ENCODE results near the gene SLC7A10. TPM values are rescaled to one million over a fixed set of nuclear protein-coding genes. Genes with fewer than 3 reads are reported as not detected.
"Not testable (repeated sequence)": the region's sequence is repeated elsewhere in the genome, so short reads cannot be mapped to it uniquely, and the experiment has no call there.

SLC7A10 gene
- total RNA-seq, 1 experiment from 2014 or later: not detected

GRCh38 chr19:33227242-33227650 lies 1.6 kb upstream of the SLC7A10 start:
- peak; percentile 17 for TF ChIP-seq CTCF (IDR thresholded peaks at IDR 0.05; ENCODE audit: unreplicated experiment)
- Mint-ChIP-seq H3K27ac (ENCODE audit: unreplicated experiment) (no peak overlapping the region), H3K36me3 (ENCODE audit: insufficient read depth, unreplicated experiment) (no peaks in the 10 kb centered on the region), H3K4me3 (ENCODE audit: low read depth, unreplicated experiment) (no peak overlapping the region), H3K4me1 (ENCODE audit: low read depth, unreplicated experiment) (no peaks in the 10 kb centered on the region), H3K27me3 (ENCODE audit: unreplicated experiment) (peaks cover 84% of the 10 kb centered on the region), H3K9me3 (ENCODE audit: low read depth, unreplicated experiment) (peaks cover 13% of the 10 kb centered on the region)
- BruUV-seq (replicated peaks): no TSS peak
- DNase-seq: no peak
- intact Hi-C loops (cut with micrococcal nuclease; ENCODE audit: unreplicated experiment): no loop called here
- CTCF ChIA-PET: no interaction called here

- no peak for TF ChIP-seq CTCF (IDR thresholded peaks at IDR 0.05; ENCODE audit: unreplicated experiment)
- peaks cover 89% of the 10 kb centered on the region for H3K27me3 Mint-ChIP-seq (ENCODE audit: unreplicated experiment)
- H3K27ac Mint-ChIP-seq (ENCODE audit: unreplicated experiment): no peak overlapping the region
- peaks cover 13% of the 10 kb centered on the region for H3K9me3 Mint-ChIP-seq (ENCODE audit: low read depth, unreplicated experiment)
- H3K4me1 Mint-ChIP-seq (ENCODE audit: low read depth, unreplicated experiment): no peaks in the 10 kb centered on the region
- H3K36me3 Mint-ChIP-seq (ENCODE audit: insufficient read depth, unreplicated experiment): no peaks in the 10 kb centered on the region
- no peak overlapping the region for H3K4me3 Mint-ChIP-seq (ENCODE audit: low read depth, unreplicated experiment)
- no TSS peak for BruUV-seq (replicated peaks)
- CTCF ChIA-PET: no interaction called here
- DNase-seq: no peak
- intact Hi-C loops (cut with micrococcal nuclease; ENCODE audit: unreplicated experiment): no loop called here
Measured at GRCh38 chr19:33226550-33227241, 1.0 kb upstream of the SLC7A10 start.

GRCh38 chr19:33224694-33225457 lies 774 bp downstream of the SLC7A10 start:
- BruUV-seq (replicated peaks): no TSS peak
- intact Hi-C loops (cut with micrococcal nuclease; ENCODE audit: unreplicated experiment): no loop called here
- CTCF ChIA-PET: interaction anchor here (1.1 to 2.7 kb wide), 2 partner anchors 10 to 22 kb away, joined by 3 to 9 read pairs; no protein-coding TSS in a partner anchor
- Mint-ChIP-seq H3K4me1 (ENCODE audit: low read depth, unreplicated experiment) (peaks cover 8% of the 10 kb centered on the region), H3K4me3 (ENCODE audit: low read depth, unreplicated experiment) (no peak overlapping the region), H3K36me3 (ENCODE audit: insufficient read depth, unreplicated experiment) (no peaks in the 10 kb centered on the region), H3K27ac (ENCODE audit: unreplicated experiment) (no peak overlapping the region), H3K9me3 (ENCODE audit: low read depth, unreplicated experiment) (peaks cover 13% of the 10 kb centered on the region), H3K27me3 (ENCODE audit: unreplicated experiment) (peaks cover 92% of the 10 kb centered on the region)
- TF ChIP-seq CTCF (IDR thresholded peaks at IDR 0.05; ENCODE audit: unreplicated experiment): no peak
- no peak for DNase-seq

GRCh38 chr19:33222255-33222654 lies 3.4 kb downstream of the SLC7A10 start:
- intact Hi-C loops (cut with micrococcal nuclease; ENCODE audit: unreplicated experiment); BruUV-seq (replicated peaks); H3K27ac Mint-ChIP-seq (ENCODE audit: unreplicated experiment); H3K9me3 Mint-ChIP-seq (ENCODE audit: low read depth, unreplicated experiment); H3K4me1 Mint-ChIP-seq (ENCODE audit: low read depth, unreplicated experiment); DNase-seq; H3K4me3 Mint-ChIP-seq (ENCODE audit: low read depth, unreplicated experiment); H3K36me3 Mint-ChIP-seq (ENCODE audit: insufficient read depth, unreplicated experiment): not testable (repeated sequence)
- H3K27me3 Mint-ChIP-seq (ENCODE audit: unreplicated experiment): peaks cover 76% of the 10 kb centered on the region
- CTCF ChIA-PET: interaction anchor here (0.6 kb wide), 1 partner anchor 1647 kb away, joined by 8 read pairs; no protein-coding TSS in a partner anchor

Measured in Calu3 (cell line).